Measurements from ENCODE around the gene LANCL2.
A peak's percentile ranks its signal among the peaks of the same experiment; 100 is the strongest.

Gene LANCL2

GRCh38 chr7:55343860-55344606, 21.1 kb upstream of the LANCL2 start:
- Histone ChIP-seq H3K4me3 (ENCODE audit: low read length) (no peak overlapping the region), H3K79me1 (ENCODE audit: low read length) (no peaks in the 10 kb centered on the region), H3K36me3 (ENCODE audit: control insufficient read depth, insufficient read depth, low read length) (no peaks in the 10 kb centered on the region), H3K4me1 (ENCODE audit: control insufficient read depth, low read depth, low read length) (no peaks in the 10 kb centered on the region), H3K4me2 (ENCODE audit: low read length) (no peak overlapping the region), H2BK15ac (replicated peaks; ENCODE audit: low read depth) (no peak overlapping the region), H4K5ac (ENCODE audit: low read length) (no peak overlapping the region), H2BK120ac (ENCODE audit: low read depth, low read length) (no peak overlapping the region), H3K23ac (ENCODE audit: low read length) (no peak overlapping the region), H4K8ac (ENCODE audit: low read depth, low read length) (no peak overlapping the region), H3K56ac (ENCODE audit: low read length) (no peak overlapping the region), H3K27me3 (ENCODE audit: insufficient read depth, low read length, poor library complexity) (no peaks in the 10 kb centered on the region), H3K79me2 (ENCODE audit: control insufficient read depth, insufficient read depth, low read length) (no peaks in the 10 kb centered on the region), H3K4ac (ENCODE audit: low read depth, low read length) (no peak overlapping the region), H2BK5ac (ENCODE audit: low read length) (no peak overlapping the region), H2AK5ac (ENCODE audit: low read length) (no peak overlapping the region), H3K18ac (ENCODE audit: low read length) (no peak overlapping the region), H3K9ac (ENCODE audit: low read length) (no peak overlapping the region), H3K27ac (ENCODE audit: low read depth, low read length) (no peak overlapping the region)
- DNase-seq, result no peak
- no CpG with 5 or more reads among the region's 47 CpGs for WGBS (ENCODE audit: extremely low coverage, insufficient coverage, low lambda C conversion rate)

- Histone ChIP-seq H3K4me2 (ENCODE audit: low read length) (no peak overlapping the region), H3K4me1 (ENCODE audit: control insufficient read depth, low read depth, low read length) (no peaks in the 10 kb centered on the region), H4K8ac (ENCODE audit: low read depth, low read length) (no peak overlapping the region), H3K4ac (ENCODE audit: low read depth, low read length) (no peak overlapping the region), H2BK15ac (replicated peaks; ENCODE audit: low read depth) (no peak overlapping the region), H3K27ac (ENCODE audit: low read depth, low read length) (no peak overlapping the region), H3K23ac (ENCODE audit: low read length) (no peak overlapping the region), H2AK5ac (ENCODE audit: low read length) (no peak overlapping the region), H3K18ac (ENCODE audit: low read length) (no peak overlapping the region), H3K79me2 (ENCODE audit: control insufficient read depth, insufficient read depth, low read length) (no peaks in the 10 kb centered on the region), H3K79me1 (ENCODE audit: low read length) (no peaks in the 10 kb centered on the region), H3K56ac (ENCODE audit: low read length) (no peak overlapping the region), H3K27me3 (ENCODE audit: insufficient read depth, low read length, poor library complexity) (no peaks in the 10 kb centered on the region), H3K36me3 (ENCODE audit: control insufficient read depth, insufficient read depth, low read length) (no peaks in the 10 kb centered on the region), H3K4me3 (ENCODE audit: low read length) (no peak overlapping the region), H3K9ac (ENCODE audit: low read length) (no peak overlapping the region), H2BK120ac (ENCODE audit: low read depth, low read length) (no peak overlapping the region), H4K5ac (ENCODE audit: low read length) (no peak overlapping the region), H2BK5ac (ENCODE audit: low read length) (no peak overlapping the region)
- WGBS (ENCODE audit: extremely low coverage, insufficient coverage, low lambda C conversion rate), result no CpG with 5 or more reads among the region's 46 CpGs
- DNase-seq, result no peak
These were observed 20.3 kb upstream of the LANCL2 start for GRCh38 chr7:55344840-55345239.

- Histone ChIP-seq H2BK5ac (ENCODE audit: low read length) (no peak overlapping the region), H3K4me1 (ENCODE audit: control insufficient read depth, low read depth, low read length) (no peaks in the 10 kb centered on the region), H3K4me2 (ENCODE audit: low read length) (no peak overlapping the region), H4K5ac (ENCODE audit: low read length) (no peak overlapping the region), H3K9ac (ENCODE audit: low read length) (no peak overlapping the region), H3K18ac (ENCODE audit: low read length) (no peak overlapping the region), H3K79me2 (ENCODE audit: control insufficient read depth, insufficient read depth, low read length) (no peaks in the 10 kb centered on the region), H2AK5ac (ENCODE audit: low read length) (no peak overlapping the region), H3K27me3 (ENCODE audit: insufficient read depth, low read length, poor library complexity) (no peaks in the 10 kb centered on the region), H3K27ac (ENCODE audit: low read depth, low read length) (no peak overlapping the region), H2BK15ac (replicated peaks; ENCODE audit: low read depth) (no peak overlapping the region), H3K56ac (ENCODE audit: low read length) (no peak overlapping the region), H3K4me3 (ENCODE audit: low read length) (no peak overlapping the region), H2BK120ac (ENCODE audit: low read depth, low read length) (no peak overlapping the region), H3K79me1 (ENCODE audit: low read length) (no peaks in the 10 kb centered on the region), H3K23ac (ENCODE audit: low read length) (no peak overlapping the region), H4K8ac (ENCODE audit: low read depth, low read length) (no peak overlapping the region), H3K36me3 (ENCODE audit: control insufficient read depth, insufficient read depth, low read length) (no peaks in the 10 kb centered on the region), H3K4ac (ENCODE audit: low read depth, low read length) (no peak overlapping the region)
- DNase-seq, result no peak
- no CpG with 5 or more reads among the region's 22 CpGs for WGBS (ENCODE audit: extremely low coverage, insufficient coverage, low lambda C conversion rate)
These were observed 19.8 kb upstream of the LANCL2 start for GRCh38 chr7:55345292-55345691.

- H3K9ac ChIP-seq (ENCODE audit: low read length), result no peak overlapping the region
These were observed 16.6 kb upstream of the LANCL2 start for GRCh38 chr7:55348502-55348901.

GRCh38 chr7:55349121-55349520, 16.0 kb upstream of the LANCL2 start:
- peak; percentile 10 for DNase-seq
- H3K4me1 ChIP-seq (ENCODE audit: control insufficient read depth, low read depth, low read length), result no peaks in the 10 kb centered on the region
- H2BK5ac ChIP-seq (ENCODE audit: low read length), result no peak overlapping the region
- no peak overlapping the region for H4K8ac ChIP-seq (ENCODE audit: low read depth, low read length)
- H3K23ac ChIP-seq (ENCODE audit: low read length), result no peak overlapping the region
- no peak overlapping the region for H3K56ac ChIP-seq (ENCODE audit: low read length)
- no peaks in the 10 kb centered on the region for H3K36me3 ChIP-seq (ENCODE audit: control insufficient read depth, insufficient read depth, low read length)
- H3K4me3 ChIP-seq (ENCODE audit: low read length), result no peak overlapping the region
- H3K9ac ChIP-seq (ENCODE audit: low read length), result no peak overlapping the region
- H3K27me3 ChIP-seq (ENCODE audit: insufficient read depth, low read length, poor library complexity), result no peaks in the 10 kb centered on the region
- no peak overlapping the region for H2AK5ac ChIP-seq (ENCODE audit: low read length)
- H3K79me2 ChIP-seq (ENCODE audit: control insufficient read depth, insufficient read depth, low read length), result no peaks in the 10 kb centered on the region
- H3K27ac ChIP-seq (ENCODE audit: low read depth, low read length), result no peak overlapping the region
- no peak overlapping the region for H4K5ac ChIP-seq (ENCODE audit: low read length)
- no peak overlapping the region for H3K18ac ChIP-seq (ENCODE audit: low read length)
- WGBS (ENCODE audit: extremely low coverage, insufficient coverage, low lambda C conversion rate), result no CpG with 5 or more reads among the region's 2 CpGs
- no peaks in the 10 kb centered on the region for H3K79me1 ChIP-seq (ENCODE audit: low read length)
- H3K4me2 ChIP-seq (ENCODE audit: low read length), result no peak overlapping the region
- H3K4ac ChIP-seq (ENCODE audit: low read depth, low read length), result no peak overlapping the region
- H2BK15ac ChIP-seq (replicated peaks; ENCODE audit: low read depth), result no peak overlapping the region
- H2BK120ac ChIP-seq (ENCODE audit: low read depth, low read length), result no peak overlapping the region

More at GRCh38 chr7:55348502-55348901, 16.6 kb upstream of the LANCL2 start:
- no peaks in the 10 kb centered on the region for H3K36me3 ChIP-seq (ENCODE audit: control insufficient read depth, insufficient read depth, low read length)
- no peak overlapping the region for H2BK120ac ChIP-seq (ENCODE audit: low read depth, low read length)
- no peak overlapping the region for H2BK5ac ChIP-seq (ENCODE audit: low read length)
- H3K79me2 ChIP-seq (ENCODE audit: control insufficient read depth, insufficient read depth, low read length), result no peaks in the 10 kb centered on the region
- H3K23ac ChIP-seq (ENCODE audit: low read length), result no peak overlapping the region
- no peaks in the 10 kb centered on the region for H3K79me1 ChIP-seq (ENCODE audit: low read length)
- no peak overlapping the region for H3K4me3 ChIP-seq (ENCODE audit: low read length)
- H3K27ac ChIP-seq (ENCODE audit: low read depth, low read length), result no peak overlapping the region
- H3K18ac ChIP-seq (ENCODE audit: low read length), result no peak overlapping the region
- no peak overlapping the region for H3K56ac ChIP-seq (ENCODE audit: low read length)
- no peaks in the 10 kb centered on the region for H3K27me3 ChIP-seq (ENCODE audit: insufficient read depth, low read length, poor library complexity)
- no peak for DNase-seq
- H2AK5ac ChIP-seq (ENCODE audit: low read length), result no peak overlapping the region
- H3K4ac ChIP-seq (ENCODE audit: low read depth, low read length), result no peak overlapping the region
- H3K4me2 ChIP-seq (ENCODE audit: low read length), result no peak overlapping the region
- no CpG with 5 or more reads among the region's 4 CpGs for WGBS (ENCODE audit: extremely low coverage, insufficient coverage, low lambda C conversion rate)
- no peaks in the 10 kb centered on the region for H3K4me1 ChIP-seq (ENCODE audit: control insufficient read depth, low read depth, low read length)
- no peak overlapping the region for H2BK15ac ChIP-seq (replicated peaks; ENCODE audit: low read depth)
- no peak overlapping the region for H4K5ac ChIP-seq (ENCODE audit: low read length)
- no peak overlapping the region for H4K8ac ChIP-seq (ENCODE audit: low read depth, low read length)

- Histone ChIP-seq H3K27me3 (ENCODE audit: insufficient read depth, low read length, poor library complexity) (no peaks in the 10 kb centered on the region), H3K36me3 (ENCODE audit: control insufficient read depth, insufficient read depth, low read length) (no peaks in the 10 kb centered on the region), H2BK120ac (ENCODE audit: low read depth, low read length) (no peak overlapping the region), H4K8ac (ENCODE audit: low read depth, low read length) (no peak overlapping the region), H2BK5ac (ENCODE audit: low read length) (no peak overlapping the region), H3K4me2 (ENCODE audit: low read length) (no peak overlapping the region), H3K4ac (ENCODE audit: low read depth, low read length) (no peak overlapping the region), H3K9ac (ENCODE audit: low read length) (no peak overlapping the region), H3K4me1 (ENCODE audit: control insufficient read depth, low read depth, low read length) (no peaks in the 10 kb centered on the region), H3K4me3 (ENCODE audit: low read length) (no peak overlapping the region), H3K18ac (ENCODE audit: low read length) (no peak overlapping the region), H3K56ac (ENCODE audit: low read length) (no peak overlapping the region), H3K27ac (ENCODE audit: low read depth, low read length) (no peak overlapping the region), H3K79me1 (ENCODE audit: low read length) (no peaks in the 10 kb centered on the region), H3K79me2 (ENCODE audit: control insufficient read depth, insufficient read depth, low read length) (no peaks in the 10 kb centered on the region), H2AK5ac (ENCODE audit: low read length) (no peak overlapping the region), H2BK15ac (replicated peaks; ENCODE audit: low read depth) (no peak overlapping the region), H4K5ac (ENCODE audit: low read length) (no peak overlapping the region), H3K23ac (ENCODE audit: low read length) (no peak overlapping the region)
- peak; percentile 10 for DNase-seq
- WGBS (ENCODE audit: extremely low coverage, insufficient coverage, low lambda C conversion rate), result no CpG with 5 or more reads among the region's 7 CpGs
These were observed 14.9 kb upstream of the LANCL2 start for GRCh38 chr7:55350281-55350680.
